ENCODE data around the gene ICAM3. TPM values are rescaled to one million over a fixed set of nuclear protein-coding genes. Genes with fewer than 3 reads are reported as not detected.

Gene ICAM3
- total RNA-seq, 1 experiment from 2014 or later, result 7.9 TPM

- Mint-ChIP-seq H3K36me3 (ENCODE audit: insufficient read depth, unreplicated experiment) (peaks cover 13% of the 10 kb centered on the region), H3K27me3 (ENCODE audit: insufficient read depth, unreplicated experiment) (no peaks in the 10 kb centered on the region), H3K27ac (ENCODE audit: low read depth, unreplicated experiment) (no peak overlapping the region), H3K4me1 (ENCODE audit: insufficient read depth, unreplicated experiment) (peaks cover 4% of the 10 kb centered on the region), H3K4me3 (ENCODE audit: unreplicated experiment) (no peak overlapping the region), H3K9me3 (ENCODE audit: unreplicated experiment) (no peaks in the 10 kb centered on the region)
- DNase-seq (ENCODE audit: unreplicated experiment), result peak; percentile 66
- ChIA-PET CTCF (interaction anchor here (0.7 to 1.1 kb wide), 2 partner anchors 13 to 60 kb away, joined by 3 read pairs; partner anchors contain the start of gene RAVER1), POLR2A (interaction anchor here (5.0 kb wide), 1 partner anchor 12 kb away, joined by 22 read pairs; the partner anchor contains the start of gene RAVER1)
- TF ChIP-seq, protein P1, sequence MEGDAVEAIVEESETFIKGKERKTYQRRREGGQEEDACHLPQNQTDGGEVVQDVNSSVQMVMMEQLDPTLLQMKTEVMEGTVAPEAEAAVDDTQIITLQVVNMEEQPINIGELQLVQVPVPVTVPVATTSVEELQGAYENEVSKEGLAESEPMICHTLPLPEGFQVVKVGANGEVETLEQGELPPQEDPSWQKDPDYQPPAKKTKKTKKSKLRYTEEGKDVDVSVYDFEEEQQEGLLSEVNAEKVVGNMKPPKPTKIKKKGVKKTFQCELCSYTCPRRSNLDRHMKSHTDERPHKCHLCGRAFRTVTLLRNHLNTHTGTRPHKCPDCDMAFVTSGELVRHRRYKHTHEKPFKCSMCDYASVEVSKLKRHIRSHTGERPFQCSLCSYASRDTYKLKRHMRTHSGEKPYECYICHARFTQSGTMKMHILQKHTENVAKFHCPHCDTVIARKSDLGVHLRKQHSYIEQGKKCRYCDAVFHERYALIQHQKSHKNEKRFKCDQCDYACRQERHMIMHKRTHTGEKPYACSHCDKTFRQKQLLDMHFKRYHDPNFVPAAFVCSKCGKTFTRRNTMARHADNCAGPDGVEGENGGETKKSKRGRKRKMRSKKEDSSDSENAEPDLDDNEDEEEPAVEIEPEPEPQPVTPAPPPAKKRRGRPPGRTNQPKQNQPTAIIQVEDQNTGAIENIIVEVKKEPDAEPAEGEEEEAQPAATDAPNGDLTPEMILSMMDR (IDR thresholded peaks at IDR 0.05; ENCODE audit: unreplicated experiment), result no peak
- no TSS peak for BruUV-seq (replicated peaks)
- intact Hi-C loops (cut with micrococcal nuclease), result no loop called here
These were observed 7.1 kb upstream of the ICAM3 start for GRCh38 chr19:10346509-10346908.

DNA sequence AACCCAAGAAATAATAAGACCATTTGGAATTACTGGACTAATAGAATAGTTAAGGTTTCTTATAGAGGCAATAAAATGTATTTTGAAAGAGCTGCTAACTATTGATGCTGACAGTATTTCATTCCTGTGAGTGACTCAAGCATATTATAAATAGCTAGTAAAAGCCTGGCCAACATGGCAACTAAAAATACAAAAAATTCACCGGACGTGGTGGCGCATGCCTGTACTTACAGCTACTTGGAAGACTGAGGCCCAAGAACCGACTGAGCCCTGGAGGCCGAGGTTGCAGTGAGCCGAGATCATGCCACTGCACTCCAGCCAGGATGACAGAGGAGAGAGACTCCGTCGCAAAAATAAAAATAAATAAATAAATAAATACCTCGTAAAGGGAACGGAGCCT is 5.4 kb upstream of the ICAM3 start:
- Mint-ChIP-seq H3K9me3 (ENCODE audit: unreplicated experiment) (no peaks in the 10 kb centered on the region), H3K4me1 (ENCODE audit: insufficient read depth, unreplicated experiment) (peaks cover 4% of the 10 kb centered on the region), H3K36me3 (ENCODE audit: insufficient read depth, unreplicated experiment) (no peaks in the 10 kb centered on the region), H3K4me3 (ENCODE audit: unreplicated experiment) (no peak overlapping the region), H3K27ac (ENCODE audit: low read depth, unreplicated experiment) (no peak overlapping the region), H3K27me3 (ENCODE audit: insufficient read depth, unreplicated experiment) (no peaks in the 10 kb centered on the region)
- ChIA-PET POLR2A (interaction anchor here (0.7 to 5.0 kb wide), 3 partner anchors 11 to 16 kb away, joined by 3 to 22 read pairs (median 3); partner anchors contain the start of gene RAVER1), CTCF (interaction anchor here (0.6 to 1.8 kb wide), 4 partner anchors 9 to 95 kb away, joined by 3 to 6 read pairs (median 4); no protein-coding TSS in a partner anchor)
- no peak for DNase-seq (ENCODE audit: unreplicated experiment)
- intact Hi-C loops (cut with micrococcal nuclease), result no loop called here
- no TSS peak for BruUV-seq (replicated peaks)
- TF ChIP-seq, protein P1 (IDR thresholded peaks at IDR 0.05; ENCODE audit: unreplicated experiment), result no peak

- intact Hi-C loops (cut with micrococcal nuclease), result no loop called here
- no peak overlapping the region for H3K27ac Mint-ChIP-seq (ENCODE audit: low read depth, unreplicated experiment)
- ChIA-PET CTCF (interaction anchor here (0.6 to 1.2 kb wide), 4 partner anchors 8 to 405 kb away, joined by 3 read pairs; no protein-coding TSS in a partner anchor), POLR2A (interaction anchor here (5.0 kb wide), 1 partner anchor 9 kb away, joined by 22 read pairs; the partner anchor contains the start of gene RAVER1)
- no TSS peak for BruUV-seq (replicated peaks)
- H3K36me3 Mint-ChIP-seq (ENCODE audit: insufficient read depth, unreplicated experiment), result no peaks in the 10 kb centered on the region
- no peak for DNase-seq (ENCODE audit: unreplicated experiment)
- peaks cover 4% of the 10 kb centered on the region for H3K4me1 Mint-ChIP-seq (ENCODE audit: insufficient read depth, unreplicated experiment)
- TF ChIP-seq, protein P1 (IDR thresholded peaks at IDR 0.05; ENCODE audit: unreplicated experiment), result no peak
- no peaks in the 10 kb centered on the region for H3K27me3 Mint-ChIP-seq (ENCODE audit: insufficient read depth, unreplicated experiment)
- H3K4me3 Mint-ChIP-seq (ENCODE audit: unreplicated experiment), result no peak overlapping the region
- no peaks in the 10 kb centered on the region for H3K9me3 Mint-ChIP-seq (ENCODE audit: unreplicated experiment)
These were observed 4.1 kb upstream of the ICAM3 start for GRCh38 chr19:10343495-10343894.

- H3K4me3 Mint-ChIP-seq (ENCODE audit: unreplicated experiment), result no peak overlapping the region
- intact Hi-C loops (cut with micrococcal nuclease), result no loop called here
- no TSS peak for BruUV-seq (replicated peaks)
- CTCF ChIA-PET, result interaction anchor here (0.6 to 1.2 kb wide), 2 partner anchors 65 to 119 kb away, joined by 3 read pairs; no protein-coding TSS in a partner anchor
- no peaks in the 10 kb centered on the region for H3K4me1 Mint-ChIP-seq (ENCODE audit: insufficient read depth, unreplicated experiment)
- H3K27me3 Mint-ChIP-seq (ENCODE audit: insufficient read depth, unreplicated experiment), result no peaks in the 10 kb centered on the region
- H3K9me3 Mint-ChIP-seq (ENCODE audit: unreplicated experiment), result no peaks in the 10 kb centered on the region
- POLR2A ChIA-PET, result no interaction called here
- no peaks in the 10 kb centered on the region for H3K36me3 Mint-ChIP-seq (ENCODE audit: insufficient read depth, unreplicated experiment)
- no peak for DNase-seq (ENCODE audit: unreplicated experiment)
- TF ChIP-seq, protein P1 (IDR thresholded peaks at IDR 0.05; ENCODE audit: unreplicated experiment), result no peak
- H3K27ac Mint-ChIP-seq (ENCODE audit: low read depth, unreplicated experiment), result no peak overlapping the region
These were observed 553 bp upstream of the ICAM3 start for GRCh38 chr19:10339977-10340376.

Data from MCF 10A (cell line).